H1 (cell line): ENCODE measurements around the gene OTOF. TPM values are rescaled to one million over a fixed set of nuclear protein-coding genes. Genes with fewer than 3 reads are reported as not detected.

Experiments used
- BCL11A ChIP-seq, 2 experiments: IDR thresholded peaks; one replicate each; pipeline ENCODE4 v1.6.1; 2011; ENCODE audit warnings: low read depth in 2 of 2, low read length in 2 of 2, mild to moderate bottlenecking in 2 of 2
- CEBPB ChIP-seq: IDR thresholded peaks from 2 replicates; pipeline ENCODE4 v1.6.1; 2012; ENCODE audit warnings: low read depth, low read length
- GTF2F1 ChIP-seq: IDR thresholded peaks from 2 replicates; pipeline ENCODE4 v1.6.1; 2012; ENCODE audit warnings: low read depth, low read length, improper control_type of control experiment, borderline replicate concordance
- HDAC2 ChIP-seq, 2 experiments: fragments of 300-600 bp in 1 of 2; sonication (generic) in 1 of 2; IDR thresholded peaks; 2 replicates each; pipeline ENCODE4 v1.6.1; 2011 to 2012; ENCODE audit warnings: low read depth in 2 of 2, low read length in 2 of 2, mild to moderate bottlenecking in 2 of 2, moderate library complexity in 2 of 2, borderline replicate concordance in 1 of 2, inconsistent platforms in 1 of 2
- KDM5A ChIP-seq: fragments of 200-600 bp; IDR thresholded peaks from 2 replicates; pipeline ENCODE4 v1.7.1; 2012; ENCODE audit warnings: mild to moderate bottlenecking, low read length, inconsistent platforms, mixed read lengths
- MAFK ChIP-seq: IDR thresholded peaks from 2 replicates; pipeline ENCODE4 v1.6.1; 2012; ENCODE audit warnings: low read depth, mild to moderate bottlenecking, improper control_type of control experiment, low read length
- POU5F1 ChIP-seq: IDR thresholded peaks from 2 replicates; pipeline ENCODE4 v1.6.1; 2011; ENCODE audit warnings: low read depth, mild to moderate bottlenecking, low read length, moderate library complexity
- RBBP5 ChIP-seq: IDR thresholded peaks from 2 replicates; pipeline ENCODE4 v1.7.1; 2012; ENCODE audit warnings: low read depth, mild to moderate bottlenecking, inconsistent platforms, low read length, moderate library complexity, borderline replicate concordance
- YY1 ChIP-seq: IDR thresholded peaks from 2 replicates; pipeline ENCODE4 v1.6.1; 2011; ENCODE audit warnings: low read depth, mild to moderate bottlenecking, low read length
- polyA plus RNA-seq, 7 experiments: library from polyadenylated mRNA; depleted of rRNA in 3 of 7; stranded (reverse) in 5 of 7; unstranded in 2 of 7; fragments of >200 nt in 5 of 7; fragments of 200-250 nt in 2 of 7; gene quantifications; 1 replicate in 5 of 7; 2 replicates in 1 of 7; 4 replicates in 1 of 7; pipeline versions ENCODE4 v1.2.1 to v1.2.3, GENCODE V29; 2011 to 2013; ENCODE audit warnings: missing spikeins in 2 of 7, mixed read lengths in 2 of 7
- total RNA-seq: library from RNA; stranded (reverse); fragmentation: NEBNext Ultra II Directional; extraction: Animal tissue kit (Norgen Biotek cat#: 25700); gene quantifications from 2 replicates; pipeline ENCODE4 v1.2.1, GENCODE V29; 2021
- TF ChIP-seq, protein P1 (sequence below): IDR thresholded peaks from 2 replicates; pipeline ENCODE4 v1.6.1; 2012; ENCODE audit warnings: inconsistent platforms
- TF ChIP-seq, protein P2 (sequence below): IDR thresholded peaks from 2 replicates; pipeline ENCODE4 v1.6.1; 2012; ENCODE audit warnings: low read length, inconsistent platforms

OTOF gene
- total and polyA plus RNA-seq, 2 of the 8 experiments (the other 6 are each of a cell fraction or from before 2014, with no cell fraction given), result 0.06 TPM; not detected in 1

DNA sequence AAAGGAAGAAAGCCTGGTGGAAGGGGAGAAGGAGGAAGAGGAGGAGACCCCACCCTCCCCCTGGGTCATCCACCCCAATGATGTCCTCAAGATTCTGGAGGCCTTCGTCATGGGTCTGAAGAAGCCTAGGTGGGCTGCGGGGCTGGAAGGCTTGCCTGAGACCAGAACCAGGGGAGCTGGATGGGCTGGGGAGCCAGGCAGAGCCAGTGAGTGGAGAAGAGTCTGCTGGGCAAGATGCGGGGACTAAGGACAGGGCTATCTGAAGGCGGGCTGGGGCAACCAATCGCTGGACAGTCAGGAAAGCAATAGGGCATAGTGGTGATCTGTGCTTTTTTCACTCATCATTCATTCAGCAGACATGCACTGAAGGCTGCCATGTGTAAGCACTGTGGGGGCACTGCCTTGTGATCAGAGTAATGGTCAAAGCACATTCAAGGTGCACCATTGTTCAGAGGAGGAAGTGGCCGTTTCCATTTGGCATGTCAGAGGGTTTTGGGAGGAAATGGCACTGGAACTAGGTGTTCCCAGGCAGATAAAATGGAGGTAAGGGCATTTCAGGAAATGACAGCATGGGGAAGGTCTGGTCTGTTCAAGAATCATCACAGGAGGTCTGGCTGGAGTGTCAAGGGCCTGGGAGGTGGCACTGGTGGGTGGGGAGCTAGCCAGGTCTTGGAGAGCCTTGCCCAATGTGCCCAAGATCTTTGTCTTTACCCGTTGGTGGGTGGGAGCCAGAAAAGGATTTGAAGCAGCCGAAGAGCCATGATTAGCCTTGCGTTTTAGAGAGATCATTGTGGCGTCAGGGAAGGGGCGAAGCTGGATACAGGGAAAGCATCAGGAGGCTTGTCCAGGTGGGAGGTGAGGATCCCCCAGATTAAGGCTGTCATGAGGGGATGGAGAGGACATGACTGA, 24.2 kb downstream of the OTOF start (continued):
- TF ChIP-seq RBBP5 (no peak), GTF2F1 (no peak), YY1 (no peak), MAFK (no peak), KDM5A (no peak), CEBPB (no peak), BCL11A (IDR thresholded peaks at IDR 0.05; ENCODE audit: low read depth in 2 of 2, low read length in 2 of 2) (no peak), HDAC2 (IDR thresholded peaks at IDR 0.05; ENCODE audit: borderline replicate concordance in 1 of 2, low read depth in 2 of 2, low read length in 2 of 2) (no peak), POU5F1 (no peak)
- TF ChIP-seq, protein P1, sequence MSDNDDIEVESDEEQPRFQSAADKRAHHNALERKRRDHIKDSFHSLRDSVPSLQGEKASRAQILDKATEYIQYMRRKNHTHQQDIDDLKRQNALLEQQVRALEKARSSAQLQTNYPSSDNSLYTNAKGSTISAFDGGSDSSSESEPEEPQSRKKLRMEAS, result no peak
- TF ChIP-seq, protein P2, sequence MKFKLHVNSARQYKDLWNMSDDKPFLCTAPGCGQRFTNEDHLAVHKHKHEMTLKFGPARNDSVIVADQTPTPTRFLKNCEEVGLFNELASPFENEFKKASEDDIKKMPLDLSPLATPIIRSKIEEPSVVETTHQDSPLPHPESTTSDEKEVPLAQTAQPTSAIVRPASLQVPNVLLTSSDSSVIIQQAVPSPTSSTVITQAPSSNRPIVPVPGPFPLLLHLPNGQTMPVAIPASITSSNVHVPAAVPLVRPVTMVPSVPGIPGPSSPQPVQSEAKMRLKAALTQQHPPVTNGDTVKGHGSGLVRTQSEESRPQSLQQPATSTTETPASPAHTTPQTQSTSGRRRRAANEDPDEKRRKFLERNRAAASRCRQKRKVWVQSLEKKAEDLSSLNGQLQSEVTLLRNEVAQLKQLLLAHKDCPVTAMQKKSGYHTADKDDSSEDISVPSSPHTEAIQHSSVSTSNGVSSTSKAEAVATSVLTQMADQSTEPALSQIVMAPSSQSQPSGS, result no peak
- TF ChIP-seq, all 59 proteins: peak for 0
